ENCODE data around the gene PBLD. TPM values are rescaled to one million over a fixed set of nuclear protein-coding genes. Genes with fewer than 3 reads are reported as not detected.
A peak's percentile ranks its signal among the peaks of the same experiment; 100 is the strongest.

The PBLD gene
- total and polyA plus RNA-seq, 9 of the 15 experiments (the other 6 are each of a cell fraction or from before 2014, with no cell fraction given) = 1.2 to 4.3 (median 2.5) TPM

DNA sequence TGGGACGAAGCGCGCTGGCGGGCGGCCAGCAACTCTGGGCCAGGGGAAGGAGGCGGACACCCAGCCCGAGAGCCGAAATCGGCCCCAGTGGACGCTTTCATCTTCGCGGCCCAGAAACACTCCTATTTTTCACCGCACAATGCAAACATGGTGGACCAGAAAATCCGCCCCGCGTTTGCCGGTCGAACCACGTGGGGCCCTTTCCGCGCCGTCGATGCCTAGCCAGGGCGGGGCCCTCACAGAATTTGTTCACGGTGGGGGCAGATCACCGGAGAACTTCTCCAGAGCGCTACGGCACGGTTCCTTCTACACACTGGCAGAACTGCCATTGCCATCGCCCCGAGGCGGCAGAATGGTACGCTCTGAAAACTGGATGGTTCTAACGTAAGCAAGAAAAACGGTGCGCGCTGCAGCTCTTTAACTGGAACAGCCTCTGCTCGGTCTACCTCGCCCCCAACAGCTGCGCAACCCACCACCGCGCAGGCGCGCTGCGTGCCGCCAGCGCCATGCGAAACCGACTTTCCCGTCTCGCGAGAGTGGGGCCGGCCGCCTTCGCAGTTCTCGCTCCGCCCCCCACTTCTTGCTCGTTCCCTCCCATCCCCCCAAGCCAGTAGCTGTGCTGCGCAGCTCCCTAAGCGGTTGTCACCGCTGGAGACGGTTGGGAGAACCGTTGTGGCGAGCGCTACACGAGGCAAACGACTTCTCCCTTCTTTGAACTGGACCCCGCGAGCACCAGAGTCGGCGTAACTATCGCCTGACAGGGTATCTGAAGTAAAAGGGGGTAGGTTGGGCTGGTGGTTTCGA, 1.1 kb downstream of the PBLD start, which contains the start of gene HNRNPH3 (continued):
- TF ChIP-seq, protein P1, sequence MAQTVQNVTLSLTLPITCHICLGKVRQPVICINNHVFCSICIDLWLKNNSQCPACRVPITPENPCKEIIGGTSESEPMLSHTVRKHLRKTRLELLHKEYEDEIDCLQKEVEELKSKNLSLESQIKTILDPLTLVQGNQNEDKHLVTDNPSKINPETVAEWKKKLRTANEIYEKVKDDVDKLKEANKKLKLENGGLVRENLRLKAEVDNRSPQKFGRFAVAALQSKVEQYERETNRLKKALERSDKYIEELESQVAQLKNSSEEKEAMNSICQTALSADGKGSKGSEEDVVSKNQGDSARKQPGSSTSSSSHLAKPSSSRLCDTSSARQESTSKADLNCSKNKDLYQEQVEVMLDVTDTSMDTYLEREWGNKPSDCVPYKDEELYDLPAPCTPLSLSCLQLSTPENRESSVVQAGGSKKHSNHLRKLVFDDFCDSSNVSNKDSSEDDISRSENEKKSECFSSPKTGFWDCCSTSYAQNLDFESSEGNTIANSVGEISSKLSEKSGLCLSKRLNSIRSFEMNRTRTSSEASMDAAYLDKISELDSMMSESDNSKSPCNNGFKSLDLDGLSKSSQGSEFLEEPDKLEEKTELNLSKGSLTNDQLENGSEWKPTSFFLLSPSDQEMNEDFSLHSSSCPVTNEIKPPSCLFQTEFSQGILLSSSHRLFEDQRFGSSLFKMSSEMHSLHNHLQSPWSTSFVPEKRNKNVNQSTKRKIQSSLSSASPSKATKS (CRISPR knock-in tag; IDR thresholded peaks at IDR 0.05) = no peak
- TF ChIP-seq STAG1 (CRISPR knock-in tag; IDR thresholded peaks at IDR 0.05; ENCODE audit: borderline replicate concordance) (no peak), CBX8 (IDR thresholded peaks at IDR 0.05; ENCODE audit: borderline replicate concordance, extremely low read depth, low read depth, low read length, poor library complexity, severe bottlenecking) (no peak), PRPF4 (IDR thresholded peaks at IDR 0.05; ENCODE audit: insufficient read depth, low read depth, low read length, poor library complexity, severe bottlenecking) (peak; percentile 84), PTRF (tag; IDR thresholded peaks at IDR 0.05) (no peak), KDM2B (CRISPR knock-in tag; IDR thresholded peaks at IDR 0.05) (no peak), YY1 (IDR thresholded peaks at IDR 0.05; ENCODE audit: borderline replicate concordance in 1 of 3, control insufficient read depth in 1 of 3, extremely low read depth in 1 of 3, insufficient read depth in 3 of 3, insufficient read length in 1 of 3, insufficient replicate concordance in 2 of 3, low read depth in 1 of 3, low read length in 2 of 3) (peak; percentile 30 to 88 (median 81)), POLR2A (conservative IDR thresholded peaks at IDR 0.05) (peak; percentile 99), HDGF (IDR thresholded peaks at IDR 0.05) (no peak), ZSCAN29 (IDR thresholded peaks at IDR 0.05) (peak; percentile 83), ARHGAP35 (IDR thresholded peaks at IDR 0.05; ENCODE audit: partially characterized antibody) (peak; percentile 99), NFE2L1 (tag; IDR thresholded peaks at IDR 0.05; ENCODE audit: borderline replicate concordance, low read depth) (no peak), TFAM (CRISPR knock-in tag; conservative IDR thresholded peaks at IDR 0.05) (no peak), ZNF583 (CRISPR knock-in tag; IDR thresholded peaks at IDR 0.05) (peak; percentile 62)
- TF ChIP-seq, protein P2, sequence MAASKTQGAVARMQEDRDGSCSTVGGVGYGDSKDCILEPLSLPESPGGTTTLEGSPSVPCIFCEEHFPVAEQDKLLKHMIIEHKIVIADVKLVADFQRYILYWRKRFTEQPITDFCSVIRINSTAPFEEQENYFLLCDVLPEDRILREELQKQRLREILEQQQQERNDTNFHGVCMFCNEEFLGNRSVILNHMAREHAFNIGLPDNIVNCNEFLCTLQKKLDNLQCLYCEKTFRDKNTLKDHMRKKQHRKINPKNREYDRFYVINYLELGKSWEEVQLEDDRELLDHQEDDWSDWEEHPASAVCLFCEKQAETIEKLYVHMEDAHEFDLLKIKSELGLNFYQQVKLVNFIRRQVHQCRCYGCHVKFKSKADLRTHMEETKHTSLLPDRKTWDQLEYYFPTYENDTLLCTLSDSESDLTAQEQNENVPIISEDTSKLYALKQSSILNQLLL (CRISPR knock-in tag; IDR thresholded peaks at IDR 0.05; ENCODE audit: borderline replicate concordance) = no peak
- TF ChIP-seq, protein P3, sequence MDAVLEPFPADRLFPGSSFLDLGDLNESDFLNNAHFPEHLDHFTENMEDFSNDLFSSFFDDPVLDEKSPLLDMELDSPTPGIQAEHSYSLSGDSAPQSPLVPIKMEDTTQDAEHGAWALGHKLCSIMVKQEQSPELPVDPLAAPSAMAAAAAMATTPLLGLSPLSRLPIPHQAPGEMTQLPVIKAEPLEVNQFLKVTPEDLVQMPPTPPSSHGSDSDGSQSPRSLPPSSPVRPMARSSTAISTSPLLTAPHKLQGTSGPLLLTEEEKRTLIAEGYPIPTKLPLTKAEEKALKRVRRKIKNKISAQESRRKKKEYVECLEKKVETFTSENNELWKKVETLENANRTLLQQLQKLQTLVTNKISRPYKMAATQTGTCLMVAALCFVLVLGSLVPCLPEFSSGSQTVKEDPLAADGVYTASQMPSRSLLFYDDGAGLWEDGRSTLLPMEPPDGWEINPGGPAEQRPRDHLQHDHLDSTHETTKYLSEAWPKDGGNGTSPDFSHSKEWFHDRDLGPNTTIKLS (IDR thresholded peaks at IDR 0.05; ENCODE audit: borderline replicate concordance, low read depth) = peak; percentile 98
- TF ChIP-seq, protein P4, sequence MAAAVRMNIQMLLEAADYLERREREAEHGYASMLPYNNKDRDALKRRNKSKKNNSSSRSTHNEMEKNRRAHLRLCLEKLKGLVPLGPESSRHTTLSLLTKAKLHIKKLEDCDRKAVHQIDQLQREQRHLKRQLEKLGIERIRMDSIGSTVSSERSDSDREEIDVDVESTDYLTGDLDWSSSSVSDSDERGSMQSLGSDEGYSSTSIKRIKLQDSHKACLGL (CRISPR knock-in tag; IDR thresholded peaks at IDR 0.05; ENCODE audit: borderline replicate concordance, poor library complexity, severe bottlenecking) = peak; percentile 69
- TF ChIP-seq, protein P5, sequence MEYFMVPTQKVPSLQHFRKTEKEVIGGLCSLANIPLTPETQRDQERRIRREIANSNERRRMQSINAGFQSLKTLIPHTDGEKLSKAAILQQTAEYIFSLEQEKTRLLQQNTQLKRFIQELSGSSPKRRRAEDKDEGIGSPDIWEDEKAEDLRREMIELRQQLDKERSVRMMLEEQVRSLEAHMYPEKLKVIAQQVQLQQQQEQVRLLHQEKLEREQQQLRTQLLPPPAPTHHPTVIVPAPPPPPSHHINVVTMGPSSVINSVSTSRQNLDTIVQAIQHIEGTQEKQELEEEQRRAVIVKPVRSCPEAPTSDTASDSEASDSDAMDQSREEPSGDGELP (CRISPR knock-in tag; IDR thresholded peaks at IDR 0.05; ENCODE audit: borderline replicate concordance) = peak; percentile 99
